Thoracic aorta (tissue), 2 donors: ENCODE data around the gene TOMM20. TPM values are rescaled to one million over a fixed set of nuclear protein-coding genes. Genes with fewer than 3 reads are reported as not detected.
"Not testable (repeated sequence)": the region's sequence is repeated elsewhere in the genome, so short reads cannot be mapped to it uniquely, and the experiment has no call there.

Source experiments
- ATAC-seq: fragments of 150-250 bp; one replicate; pipeline ENCODE4 v1.8.0; 2017; ENCODE audit warnings: low read depth; ENCODE audit not compliant: insufficient number of reproducible peaks, low FRiP score
- DNase-seq: peaks from one replicate; pipeline ENCODE4 v3.0.0-alpha.2; 2020; ENCODE audit warnings: low spot score
- H3K27ac ChIP-seq, 2 donors: fragments of 200-600 bp; sonication (generic); 1 replicate in 1 of 2; 2 replicates in 1 of 2; pipeline ENCODE4 v1.5.1; 2016; ENCODE audit warnings: mild to moderate bottlenecking in 2 of 2, moderate library complexity in 2 of 2
- H3K27me3 ChIP-seq: fragments of 200-600 bp; sonication (generic); replicated peaks from 2 replicates; pipeline ENCODE4 v1.6.0; 2016; ENCODE audit warnings: mild to moderate bottlenecking; ENCODE audit not compliant: insufficient read depth
- H3K36me3 ChIP-seq: fragments of 200-600 bp; sonication (generic); one replicate; pipeline ENCODE4 v1.5.1; 2016
- H3K4me1 ChIP-seq, 2 donors: fragments of 200-600 bp; sonication (generic); 1 replicate in 1 of 2; 2 replicates in 1 of 2; pipeline versions ENCODE4 v1.5.1 to v1.6.0; 2016; ENCODE audit warnings: low read depth in 2 of 2, mild to moderate bottlenecking in 1 of 2; ENCODE audit not compliant: control insufficient read depth in 1 of 2
- H3K4me3 ChIP-seq: fragments of 200-600 bp; sonication (generic); 2 replicates; pipeline ENCODE4 v1.5.1; 2016; ENCODE audit warnings: mild to moderate bottlenecking
- H3K9me3 ChIP-seq: fragments of 200-600 bp; sonication (generic); 2 replicates; pipeline ENCODE4 v1.5.1; 2016
- total RNA-seq, 2 donors: library from RNA; depleted of rRNA; stranded (reverse); fragments of >200 nt; gene quantifications; one replicate each; pipeline versions ENCODE4 v1.1.0 to v1.2.3, GENCODE V29; 2016
- TF ChIP-seq, protein P1 (sequence below): fragments of 200-600 bp; sonication (generic); IDR thresholded peaks from one replicate; pipeline ENCODE4 v1.5.1; 2019; ENCODE audit warnings: antibody characterized with exemption

TOMM20 gene
- total RNA-seq, 2 donors from 2014 or later, result 59.0 to 101 TPM

GRCh38 chr1:235088430-235088829, 40.2 kb downstream of the TOMM20 start:
- Histone ChIP-seq H3K4me3 (no peak overlapping the region), H3K4me1 (peaks cover 2 to 23% of the 10 kb centered on the region in 2 donors), H3K27ac (no peak overlapping the region), H3K27me3 (no peaks in the 10 kb centered on the region), H3K9me3 (no peaks in the 10 kb centered on the region), H3K36me3 (no peaks in the 10 kb centered on the region)
- DNase-seq, result no peak
- TF ChIP-seq, protein P1, sequence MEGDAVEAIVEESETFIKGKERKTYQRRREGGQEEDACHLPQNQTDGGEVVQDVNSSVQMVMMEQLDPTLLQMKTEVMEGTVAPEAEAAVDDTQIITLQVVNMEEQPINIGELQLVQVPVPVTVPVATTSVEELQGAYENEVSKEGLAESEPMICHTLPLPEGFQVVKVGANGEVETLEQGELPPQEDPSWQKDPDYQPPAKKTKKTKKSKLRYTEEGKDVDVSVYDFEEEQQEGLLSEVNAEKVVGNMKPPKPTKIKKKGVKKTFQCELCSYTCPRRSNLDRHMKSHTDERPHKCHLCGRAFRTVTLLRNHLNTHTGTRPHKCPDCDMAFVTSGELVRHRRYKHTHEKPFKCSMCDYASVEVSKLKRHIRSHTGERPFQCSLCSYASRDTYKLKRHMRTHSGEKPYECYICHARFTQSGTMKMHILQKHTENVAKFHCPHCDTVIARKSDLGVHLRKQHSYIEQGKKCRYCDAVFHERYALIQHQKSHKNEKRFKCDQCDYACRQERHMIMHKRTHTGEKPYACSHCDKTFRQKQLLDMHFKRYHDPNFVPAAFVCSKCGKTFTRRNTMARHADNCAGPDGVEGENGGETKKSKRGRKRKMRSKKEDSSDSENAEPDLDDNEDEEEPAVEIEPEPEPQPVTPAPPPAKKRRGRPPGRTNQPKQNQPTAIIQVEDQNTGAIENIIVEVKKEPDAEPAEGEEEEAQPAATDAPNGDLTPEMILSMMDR, result no peak
- ATAC-seq, result no peak

DNA sequence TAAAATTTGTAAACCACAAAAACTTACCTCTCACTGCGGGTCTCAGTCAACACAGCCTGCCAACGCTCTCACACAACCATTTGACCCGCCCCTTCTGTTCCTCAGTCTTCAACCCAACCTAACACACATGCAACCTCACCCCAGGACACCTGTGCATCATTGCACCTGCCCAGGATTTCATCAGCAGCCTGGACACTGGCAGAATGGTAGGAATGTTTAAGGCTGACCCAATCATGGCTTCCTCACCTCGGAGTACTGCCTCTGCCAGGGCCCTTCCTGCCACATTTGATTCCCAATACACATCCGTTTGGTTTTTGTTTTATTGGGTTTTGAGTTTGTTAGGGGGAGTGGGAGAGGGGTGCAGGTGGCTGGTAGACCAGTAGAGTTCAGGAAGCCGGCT, 40.7 kb downstream of the TOMM20 start:
- Histone ChIP-seq H3K9me3 (no peaks in the 10 kb centered on the region), H3K4me3 (no peak overlapping the region), H3K4me1 (peaks cover 6 to 23% of the 10 kb centered on the region in 2 donors), H3K36me3 (no peaks in the 10 kb centered on the region), H3K27me3 (no peaks in the 10 kb centered on the region), H3K27ac (no peak overlapping the region)
- TF ChIP-seq, protein P1, result no peak
- DNase-seq, result no peak
- no peak for ATAC-seq

- ATAC-seq, H3K36me3 ChIP-seq, H3K27me3 ChIP-seq, H3K4me3 ChIP-seq, H3K9me3 ChIP-seq, H3K27ac ChIP-seq, DNase-seq: not testable (repeated sequence)
- peaks cover 14 to 26% of the 10 kb centered on the region in 2 donors for H3K4me1 ChIP-seq
Measured at GRCh38 chr1:235085411-235086117, 43.1 kb downstream of the TOMM20 start.

GRCh38 chr1:235080788-235081187, 47.8 kb downstream of the TOMM20 start:
- H3K36me3 ChIP-seq, H3K4me3 ChIP-seq, DNase-seq, H3K27me3 ChIP-seq, H3K9me3 ChIP-seq, ATAC-seq: not testable (repeated sequence)
- Histone ChIP-seq H3K27ac (peak overlapping the region; percentile 8 to 90), H3K4me1 (peaks cover 36 to 63% of the 10 kb centered on the region in 2 donors)

DNA sequence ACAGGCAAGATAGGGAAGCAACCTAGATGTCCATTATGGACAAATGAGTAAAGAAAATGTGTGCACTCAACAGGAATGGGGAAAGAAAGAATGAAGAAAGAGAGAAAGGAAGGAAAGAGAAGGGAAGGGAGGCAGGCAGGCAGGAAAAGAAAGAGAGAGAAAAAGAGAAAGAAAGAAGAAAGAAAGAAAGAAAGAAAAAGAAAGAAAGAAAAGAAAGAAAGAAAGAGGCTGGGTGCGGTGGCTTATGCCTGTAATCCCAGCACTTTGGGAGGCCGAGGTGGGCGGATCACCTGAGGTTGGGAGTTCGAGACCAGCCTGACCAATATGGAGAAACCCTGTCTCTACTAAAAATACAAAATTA, 48.4 kb downstream of the TOMM20 start:
- not testable (repeated sequence) for H3K9me3 ChIP-seq, H3K36me3 ChIP-seq, DNase-seq, ATAC-seq, H3K27me3 ChIP-seq, H3K4me3 ChIP-seq
- Histone ChIP-seq H3K27ac (peak overlapping the region in 1 of 2 donors; percentile 33), H3K4me1 (peaks cover 40 to 67% of the 10 kb centered on the region in 2 donors)

GRCh38 chr1:235079443-235080296, 49.0 kb downstream of the TOMM20 start:
- ATAC-seq (no peak), DNase-seq (no peak)
- H3K4me3 ChIP-seq, result no peak overlapping the region
- H3K36me3 ChIP-seq, result no peaks in the 10 kb centered on the region
- peaks cover 43 to 73% of the 10 kb centered on the region in 2 donors for H3K4me1 ChIP-seq
- TF ChIP-seq, protein P1, result no peak
- no peaks in the 10 kb centered on the region for H3K9me3 ChIP-seq
- no peaks in the 10 kb centered on the region for H3K27me3 ChIP-seq
- peak overlapping the region; percentile 25 to 33 for H3K27ac ChIP-seq
